Neural cell (in vitro differentiated cells): ENCODE results near the gene ADSS1.

Source experiments
- CTCF ChIP-seq: fragments of 450-650 bp; IDR thresholded peaks from 2 replicates; pipeline ENCODE4 v1.5.1; 2014; ENCODE audit warnings: antibody characterized with exemption, mild to moderate bottlenecking, moderate library complexity; ENCODE audit not compliant: poor library complexity, severe bottlenecking
- EP300 ChIP-seq: fragments of 450-650 bp; conservative IDR thresholded peaks from 2 replicates; pipeline ENCODE4 v1.6.1; 2014; ENCODE audit warnings: antibody characterized with exemption, mild to moderate bottlenecking, moderate library complexity; ENCODE audit not compliant: poor library complexity, severe bottlenecking
- EZH2 ChIP-seq: fragments of 200-600, 300-800 bp; shearing (Covaris generic), sonication (generic); IDR thresholded peaks from 2 replicates; pipeline ENCODE4 v1.6.1; 2014; ENCODE audit warnings: antibody characterized with exemption, low read length, borderline replicate concordance, mild to moderate bottlenecking; ENCODE audit not compliant: insufficient read depth, poor library complexity, severe bottlenecking
- POLR2AphosphoS5 ChIP-seq: IDR thresholded peaks from 2 replicates; pipeline ENCODE4 v1.6.1; 2012
- RAD21 ChIP-seq: fragments of 450-650 bp; conservative IDR thresholded peaks from 2 replicates; pipeline ENCODE4 v1.6.1; 2014; ENCODE audit warnings: antibody characterized with exemption, mild to moderate bottlenecking, moderate library complexity
- REST ChIP-seq: IDR thresholded peaks from 2 replicates; pipeline ENCODE4 v1.6.1; 2012; ENCODE audit warnings: borderline replicate concordance
- SMC3 ChIP-seq: fragments of 450-650 bp; conservative IDR thresholded peaks from 2 replicates; pipeline ENCODE4 v1.6.1; 2014; ENCODE audit warnings: antibody characterized with exemption, mild to moderate bottlenecking, moderate library complexity; ENCODE audit not compliant: poor library complexity

DNA sequence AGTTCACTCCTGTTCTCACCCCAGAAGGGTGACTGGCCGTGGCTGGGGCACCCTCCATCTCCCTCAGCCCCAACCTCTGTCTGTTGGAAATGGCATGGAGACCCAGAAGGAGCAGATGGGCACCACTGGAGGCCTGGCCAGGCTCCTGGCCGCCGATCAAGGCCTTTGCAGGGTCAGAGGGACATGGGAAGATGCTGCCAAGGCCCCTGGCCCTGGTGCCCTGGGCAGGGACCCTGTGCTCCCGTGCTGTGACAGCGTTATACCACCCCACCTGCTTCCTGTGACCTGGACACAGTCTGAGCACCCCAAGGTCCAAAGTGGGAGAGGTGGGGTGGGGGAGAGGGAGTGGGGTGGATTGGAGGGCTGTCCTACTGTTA is 31.1 kb upstream of the ADSS1 start:
- TF ChIP-seq EZH2 (no peak), CTCF (no peak), RAD21 (no peak), EP300 (no peak), REST (no peak), POLR2AphosphoS5 (no peak), SMC3 (no peak)
